Measurements from ENCODE around the gene CHTF8.

GRCh38 chr16:69126221-69126620 is 6.2 kb downstream of the CHTF8 start:
- TF ChIP-seq, protein P1, sequence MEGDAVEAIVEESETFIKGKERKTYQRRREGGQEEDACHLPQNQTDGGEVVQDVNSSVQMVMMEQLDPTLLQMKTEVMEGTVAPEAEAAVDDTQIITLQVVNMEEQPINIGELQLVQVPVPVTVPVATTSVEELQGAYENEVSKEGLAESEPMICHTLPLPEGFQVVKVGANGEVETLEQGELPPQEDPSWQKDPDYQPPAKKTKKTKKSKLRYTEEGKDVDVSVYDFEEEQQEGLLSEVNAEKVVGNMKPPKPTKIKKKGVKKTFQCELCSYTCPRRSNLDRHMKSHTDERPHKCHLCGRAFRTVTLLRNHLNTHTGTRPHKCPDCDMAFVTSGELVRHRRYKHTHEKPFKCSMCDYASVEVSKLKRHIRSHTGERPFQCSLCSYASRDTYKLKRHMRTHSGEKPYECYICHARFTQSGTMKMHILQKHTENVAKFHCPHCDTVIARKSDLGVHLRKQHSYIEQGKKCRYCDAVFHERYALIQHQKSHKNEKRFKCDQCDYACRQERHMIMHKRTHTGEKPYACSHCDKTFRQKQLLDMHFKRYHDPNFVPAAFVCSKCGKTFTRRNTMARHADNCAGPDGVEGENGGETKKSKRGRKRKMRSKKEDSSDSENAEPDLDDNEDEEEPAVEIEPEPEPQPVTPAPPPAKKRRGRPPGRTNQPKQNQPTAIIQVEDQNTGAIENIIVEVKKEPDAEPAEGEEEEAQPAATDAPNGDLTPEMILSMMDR (IDR thresholded peaks at IDR 0.05; ENCODE audit: low read depth, low read length), result no peak
- no peak for TF ChIP-seq EZH2phosphoT487 (IDR thresholded peaks at IDR 0.05; ENCODE audit: low read depth)
